GM12864 (cell line): Measurements from ENCODE around the gene IQSEC1.

ENCODE experiments used
- DNase-seq: peaks from one replicate; pipeline ENCODE4 v3.0.0-alpha.2; 2011; ENCODE audit warnings: low read depth
- H3K4me3 ChIP-seq: 2 replicates; pipeline ENCODE4 v1.5.1; 2011; ENCODE audit warnings: mild to moderate bottlenecking, low read depth, low read length, control low read depth
- TF ChIP-seq, protein P1 (sequence below): IDR thresholded peaks from 2 replicates; pipeline ENCODE4 v1.5.1; 2011; ENCODE audit warnings: low read depth, mild to moderate bottlenecking, moderate library complexity, low read length, control low read depth, inconsistent platforms; ENCODE audit errors: missing control alignments

The IQSEC1 gene

DNA sequence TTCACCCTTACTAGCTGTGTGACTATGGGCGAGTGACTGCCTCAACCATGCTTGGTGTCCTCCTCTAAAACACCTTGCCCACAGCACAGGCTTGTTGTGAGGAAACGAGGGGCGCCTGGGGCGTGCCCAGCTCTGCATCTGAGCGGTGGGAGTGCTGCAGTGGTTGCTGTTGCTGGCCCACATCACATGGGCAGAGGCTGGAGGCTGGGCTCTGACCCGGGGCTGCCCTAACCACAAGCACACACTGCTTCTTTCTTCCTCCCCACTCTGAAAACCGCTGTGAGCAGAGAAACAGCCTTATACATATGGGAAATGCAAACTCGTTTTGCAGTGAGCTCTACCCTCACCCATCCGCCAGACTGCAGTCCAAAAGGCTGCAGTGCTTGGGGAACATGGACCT, 157.1 kb downstream of the IQSEC1 start:
- no peak overlapping the region for H3K4me3 ChIP-seq
- TF ChIP-seq, protein P1, sequence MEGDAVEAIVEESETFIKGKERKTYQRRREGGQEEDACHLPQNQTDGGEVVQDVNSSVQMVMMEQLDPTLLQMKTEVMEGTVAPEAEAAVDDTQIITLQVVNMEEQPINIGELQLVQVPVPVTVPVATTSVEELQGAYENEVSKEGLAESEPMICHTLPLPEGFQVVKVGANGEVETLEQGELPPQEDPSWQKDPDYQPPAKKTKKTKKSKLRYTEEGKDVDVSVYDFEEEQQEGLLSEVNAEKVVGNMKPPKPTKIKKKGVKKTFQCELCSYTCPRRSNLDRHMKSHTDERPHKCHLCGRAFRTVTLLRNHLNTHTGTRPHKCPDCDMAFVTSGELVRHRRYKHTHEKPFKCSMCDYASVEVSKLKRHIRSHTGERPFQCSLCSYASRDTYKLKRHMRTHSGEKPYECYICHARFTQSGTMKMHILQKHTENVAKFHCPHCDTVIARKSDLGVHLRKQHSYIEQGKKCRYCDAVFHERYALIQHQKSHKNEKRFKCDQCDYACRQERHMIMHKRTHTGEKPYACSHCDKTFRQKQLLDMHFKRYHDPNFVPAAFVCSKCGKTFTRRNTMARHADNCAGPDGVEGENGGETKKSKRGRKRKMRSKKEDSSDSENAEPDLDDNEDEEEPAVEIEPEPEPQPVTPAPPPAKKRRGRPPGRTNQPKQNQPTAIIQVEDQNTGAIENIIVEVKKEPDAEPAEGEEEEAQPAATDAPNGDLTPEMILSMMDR, result no peak
- no peak for DNase-seq

DNA sequence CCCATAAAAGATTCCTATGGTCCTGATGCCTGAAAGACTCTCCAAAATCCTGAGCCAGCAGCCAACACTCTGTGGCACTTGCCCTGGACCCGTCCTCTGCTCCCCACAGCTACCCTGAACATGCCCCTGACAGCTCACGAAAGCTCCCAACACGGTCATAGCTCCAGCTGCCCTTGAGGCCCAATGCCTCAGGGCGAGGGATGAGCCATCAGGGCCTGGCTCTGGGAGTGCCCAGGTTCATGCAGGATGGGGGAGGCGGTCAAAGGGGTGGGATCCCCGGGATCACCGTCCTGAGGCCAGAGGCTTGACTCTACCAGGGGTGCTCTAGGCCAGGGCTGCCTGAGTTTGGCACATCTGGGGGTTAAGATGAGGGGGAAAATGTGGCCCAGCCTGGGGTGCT, 159.1 kb downstream of the IQSEC1 start:
- H3K4me3 ChIP-seq, result no peak overlapping the region
- no peak for DNase-seq
- TF ChIP-seq, protein P1, result no peak

DNA sequence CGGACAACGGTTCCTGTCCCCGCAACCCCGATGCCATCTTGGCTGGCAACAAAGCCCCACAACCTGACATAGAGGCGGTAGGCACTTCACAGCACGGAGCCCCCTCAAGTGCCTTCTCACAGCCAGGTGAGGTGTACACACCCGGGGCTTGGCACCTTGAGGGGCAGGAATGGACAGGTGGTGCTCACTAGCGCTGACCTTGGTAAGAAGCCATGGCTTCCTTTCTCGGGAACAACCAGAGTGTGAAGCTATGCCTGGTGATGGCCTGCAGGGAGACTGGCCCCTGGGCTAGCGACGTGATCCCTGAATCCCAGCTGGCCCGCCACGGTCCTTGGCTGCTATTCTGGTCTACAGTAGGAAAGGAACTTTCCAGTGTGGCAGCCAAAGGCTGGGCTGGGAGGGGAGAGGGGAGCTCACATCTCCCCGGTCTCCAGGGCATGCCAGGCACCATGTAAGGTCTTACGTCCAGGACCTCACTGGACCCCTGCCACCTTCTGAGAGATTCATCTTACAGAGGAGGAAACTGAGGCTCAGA, 161.3 kb downstream of the IQSEC1 start:
- H3K4me3 ChIP-seq, result no peak overlapping the region
- DNase-seq, result no peak
- TF ChIP-seq, protein P1, result no peak

DNA sequence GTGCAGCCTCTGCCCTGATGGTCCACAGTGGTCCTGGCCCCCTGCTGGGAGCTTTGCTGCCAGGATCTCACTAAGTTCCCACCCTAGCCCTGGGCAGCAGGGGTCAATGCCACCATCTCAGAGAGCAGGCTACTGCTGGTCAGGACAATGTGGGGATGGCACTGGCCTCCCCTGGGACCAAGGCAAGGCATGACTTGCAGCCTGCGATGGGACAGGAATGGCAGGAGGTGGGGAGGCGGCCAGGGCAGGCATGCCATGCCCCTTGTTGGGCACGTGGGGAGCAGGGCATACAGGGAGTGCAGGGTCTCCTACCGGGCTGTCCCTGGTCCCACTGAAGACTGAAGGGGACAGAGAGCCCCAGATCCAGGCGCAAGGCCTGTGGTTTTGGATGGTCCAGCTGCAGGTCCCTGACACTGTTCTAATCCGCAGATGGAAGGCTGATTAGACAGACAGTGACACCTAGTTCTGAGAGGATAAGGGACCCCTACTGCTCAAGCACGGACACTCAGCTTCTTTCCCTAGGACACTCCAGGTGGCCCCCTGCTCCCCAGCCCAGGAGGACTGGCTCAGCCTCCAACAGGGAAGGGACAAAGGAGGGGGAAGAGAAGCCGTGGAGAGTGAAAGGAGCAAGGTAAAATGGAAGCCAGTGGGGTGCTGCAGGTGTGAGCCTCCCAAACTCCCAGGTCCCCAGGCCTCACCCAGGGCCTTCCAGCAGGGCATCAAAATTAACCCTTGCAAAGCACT, 162.7 kb downstream of the IQSEC1 start:
- TF ChIP-seq, protein P1, result no peak
- no peak overlapping the region for H3K4me3 ChIP-seq
- no peak for DNase-seq

DNA sequence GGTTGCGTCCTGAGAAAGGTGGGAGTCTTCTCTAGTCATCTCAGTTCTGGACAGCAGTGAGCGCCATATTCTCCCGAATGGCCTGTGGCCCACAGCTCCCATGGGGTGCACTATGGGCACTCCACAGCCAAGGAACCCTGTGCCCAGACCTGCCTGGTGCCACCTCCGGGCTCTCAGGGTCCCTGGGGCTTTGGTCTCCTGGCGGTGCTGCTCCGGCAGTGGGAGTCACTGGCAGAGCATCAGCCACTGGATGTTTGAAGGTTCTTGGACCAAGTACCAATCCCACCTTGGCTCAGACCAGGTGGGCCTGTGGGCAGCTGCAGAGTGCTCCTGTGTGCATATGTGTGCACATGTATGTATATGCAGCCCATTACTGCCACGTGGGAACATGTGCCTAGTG, 163.5 kb downstream of the IQSEC1 start:
- H3K4me3 ChIP-seq, result no peak overlapping the region
- TF ChIP-seq, protein P1, result no peak
- DNase-seq, result no peak

DNA sequence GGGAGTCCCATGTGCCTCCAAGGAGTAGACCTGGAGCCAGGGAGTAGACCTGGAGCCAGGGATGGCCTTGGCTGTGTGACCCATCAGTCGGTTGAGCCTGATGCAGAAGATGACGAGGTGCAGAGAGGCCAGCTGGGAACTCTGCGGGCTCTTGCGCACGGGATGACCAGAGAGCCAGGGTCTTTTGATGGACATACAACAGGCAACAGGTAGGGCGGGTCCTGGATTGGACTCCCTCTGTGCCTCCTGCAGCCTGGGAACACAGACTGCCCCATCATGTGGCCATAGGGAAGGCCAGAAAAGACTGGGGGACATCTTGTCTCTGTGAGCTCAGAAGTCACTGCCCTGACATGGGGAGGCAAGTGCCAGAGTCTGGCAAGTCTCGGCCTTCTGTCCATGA, 164.4 kb downstream of the IQSEC1 start:
- TF ChIP-seq, protein P1, result no peak
- no peak for DNase-seq
- no peak overlapping the region for H3K4me3 ChIP-seq
